GM12892 (cell line): ENCODE data around the gene CDX4.

Experiments used
- POLR2A ChIP-seq: IDR thresholded peaks from 2 replicates; pipeline ENCODE4 v1.6.1; 2011; ENCODE audit warnings: low read depth, low read length, control low read depth
- POLR2AphosphoS5 ChIP-seq: IDR thresholded peaks from 2 replicates; pipeline ENCODE4 v1.6.1; 2011; ENCODE audit warnings: low read depth, low read length, control low read depth
- TAF1 ChIP-seq: IDR thresholded peaks from 2 replicates; pipeline ENCODE4 v1.6.1; 2011; ENCODE audit warnings: low read depth, mild to moderate bottlenecking, control low read depth, low read length, borderline replicate concordance

DNA sequence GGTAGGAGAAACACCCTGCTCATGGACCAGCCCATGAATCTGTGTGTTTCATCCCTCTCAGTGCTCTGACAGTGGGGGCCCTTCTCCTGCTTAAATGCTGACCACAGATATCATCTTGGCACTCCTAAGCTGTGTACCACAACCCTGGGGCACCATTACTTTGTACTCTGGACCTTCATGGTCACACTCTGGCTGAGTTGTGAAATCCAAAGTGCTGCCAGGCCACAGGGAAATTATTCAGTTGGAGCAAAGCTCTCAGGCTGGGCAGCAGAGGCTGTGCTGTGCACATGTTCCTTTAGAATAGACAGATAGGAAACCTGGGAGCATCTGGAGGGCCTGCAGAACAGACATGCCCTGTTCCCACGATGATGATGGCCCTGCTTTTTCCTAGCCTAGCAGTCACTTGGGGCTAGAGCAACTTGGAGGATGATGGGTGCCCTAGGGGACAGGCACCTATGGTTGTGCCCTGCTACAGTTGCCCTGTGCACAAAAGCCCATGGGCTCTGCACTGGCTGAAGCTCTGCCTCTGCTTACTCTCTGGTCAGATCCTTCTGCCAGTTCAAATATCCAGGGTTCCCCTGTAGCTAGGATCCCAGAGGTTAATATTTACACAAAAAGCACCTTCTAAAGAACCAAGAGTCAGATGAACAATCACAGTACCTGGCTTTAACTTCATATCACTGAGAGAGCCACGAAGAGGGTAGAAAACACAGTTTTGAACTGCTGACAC is 48.5 kb upstream of the CDX4 start:
- no peak for TF ChIP-seq POLR2A
- no peak for TF ChIP-seq POLR2AphosphoS5
- TF ChIP-seq TAF1, result no peak
